22Rv1 (cell line): ENCODE results near the gene FOXI1.

Experiments used
- H3K27ac ChIP-seq: fragments of 450-650 bp; 2 replicates; pipeline ENCODE4 v1.5.1; 2017
- ZFX ChIP-seq: fragments of 450-650 bp; IDR thresholded peaks from 2 replicates; pipeline ENCODE4 v1.6.1; 2017; ENCODE audit warnings: antibody characterized with exemption, borderline replicate concordance
- TF ChIP-seq, protein P1 (sequence below): fragments of 450-650 bp; IDR thresholded peaks from 2 replicates; pipeline ENCODE4 v1.5.1; 2017; ENCODE audit warnings: mild to moderate bottlenecking

FOXI1 gene

DNA sequence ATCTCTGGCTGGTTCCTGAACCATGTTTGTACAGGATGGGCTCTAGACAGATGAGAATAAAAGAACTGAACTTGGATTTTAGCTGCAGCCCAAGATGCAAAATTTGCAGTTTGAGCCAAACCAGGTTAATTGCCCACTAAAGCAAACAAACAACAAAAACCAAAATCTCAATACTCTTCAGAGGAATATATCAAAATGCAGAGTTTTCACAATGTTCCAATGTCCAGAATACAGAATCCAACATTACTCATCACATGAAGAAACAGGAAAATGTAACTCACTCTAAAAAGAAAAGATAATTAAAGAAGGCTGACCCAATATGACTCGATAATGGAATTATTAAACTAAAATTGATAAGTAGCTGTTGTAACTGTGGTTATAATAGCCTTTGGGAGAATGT, 20.4 kb downstream of the FOXI1 start:
- no peak for TF ChIP-seq ZFX
- TF ChIP-seq, protein P1, sequence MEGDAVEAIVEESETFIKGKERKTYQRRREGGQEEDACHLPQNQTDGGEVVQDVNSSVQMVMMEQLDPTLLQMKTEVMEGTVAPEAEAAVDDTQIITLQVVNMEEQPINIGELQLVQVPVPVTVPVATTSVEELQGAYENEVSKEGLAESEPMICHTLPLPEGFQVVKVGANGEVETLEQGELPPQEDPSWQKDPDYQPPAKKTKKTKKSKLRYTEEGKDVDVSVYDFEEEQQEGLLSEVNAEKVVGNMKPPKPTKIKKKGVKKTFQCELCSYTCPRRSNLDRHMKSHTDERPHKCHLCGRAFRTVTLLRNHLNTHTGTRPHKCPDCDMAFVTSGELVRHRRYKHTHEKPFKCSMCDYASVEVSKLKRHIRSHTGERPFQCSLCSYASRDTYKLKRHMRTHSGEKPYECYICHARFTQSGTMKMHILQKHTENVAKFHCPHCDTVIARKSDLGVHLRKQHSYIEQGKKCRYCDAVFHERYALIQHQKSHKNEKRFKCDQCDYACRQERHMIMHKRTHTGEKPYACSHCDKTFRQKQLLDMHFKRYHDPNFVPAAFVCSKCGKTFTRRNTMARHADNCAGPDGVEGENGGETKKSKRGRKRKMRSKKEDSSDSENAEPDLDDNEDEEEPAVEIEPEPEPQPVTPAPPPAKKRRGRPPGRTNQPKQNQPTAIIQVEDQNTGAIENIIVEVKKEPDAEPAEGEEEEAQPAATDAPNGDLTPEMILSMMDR, result no peak
- no peak overlapping the region for H3K27ac ChIP-seq

DNA sequence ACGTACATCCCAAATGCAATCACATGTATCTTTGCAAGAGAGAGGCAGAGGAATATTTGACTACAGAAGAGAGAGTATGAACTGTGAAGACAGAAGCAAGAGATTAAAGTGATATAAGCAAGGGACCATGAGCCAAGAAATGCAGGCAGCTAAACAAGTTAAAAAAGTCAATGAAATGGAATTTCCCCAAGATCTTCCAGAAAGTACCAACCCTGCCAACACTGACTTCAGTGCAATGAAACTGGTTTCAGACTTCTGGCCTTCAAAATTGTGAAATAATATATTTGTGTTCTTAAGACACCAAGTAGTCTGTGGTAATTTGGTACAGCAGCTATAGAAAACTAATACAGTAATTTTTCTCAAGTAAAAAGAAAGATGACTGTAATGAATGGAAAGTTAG, 20.9 kb downstream of the FOXI1 start:
- H3K27ac ChIP-seq, result no peak overlapping the region
- no peak for TF ChIP-seq ZFX
- TF ChIP-seq, protein P1, result no peak

DNA sequence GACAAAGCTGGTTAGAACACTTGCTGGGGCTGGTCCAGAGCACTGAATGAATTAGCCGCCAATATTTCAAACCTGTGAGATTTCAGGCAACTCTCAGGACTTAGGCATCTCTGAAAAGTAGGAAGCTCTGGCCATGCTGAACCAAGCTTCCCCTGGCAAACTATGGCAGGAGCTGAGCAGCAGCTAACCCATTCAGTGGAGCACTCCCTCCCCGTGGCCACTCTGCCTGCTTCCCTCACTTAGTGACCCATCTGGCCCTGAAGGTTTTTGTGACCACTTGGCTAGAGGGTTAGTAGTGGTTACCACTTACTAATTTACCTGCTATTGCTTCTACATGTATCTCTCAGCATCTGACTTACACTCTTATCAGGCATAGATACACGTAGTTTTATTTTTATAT, 25.5 kb downstream of the FOXI1 start:
- TF ChIP-seq, protein P1, result no peak
- no peak for TF ChIP-seq ZFX
- H3K27ac ChIP-seq, result no peak overlapping the region

DNA sequence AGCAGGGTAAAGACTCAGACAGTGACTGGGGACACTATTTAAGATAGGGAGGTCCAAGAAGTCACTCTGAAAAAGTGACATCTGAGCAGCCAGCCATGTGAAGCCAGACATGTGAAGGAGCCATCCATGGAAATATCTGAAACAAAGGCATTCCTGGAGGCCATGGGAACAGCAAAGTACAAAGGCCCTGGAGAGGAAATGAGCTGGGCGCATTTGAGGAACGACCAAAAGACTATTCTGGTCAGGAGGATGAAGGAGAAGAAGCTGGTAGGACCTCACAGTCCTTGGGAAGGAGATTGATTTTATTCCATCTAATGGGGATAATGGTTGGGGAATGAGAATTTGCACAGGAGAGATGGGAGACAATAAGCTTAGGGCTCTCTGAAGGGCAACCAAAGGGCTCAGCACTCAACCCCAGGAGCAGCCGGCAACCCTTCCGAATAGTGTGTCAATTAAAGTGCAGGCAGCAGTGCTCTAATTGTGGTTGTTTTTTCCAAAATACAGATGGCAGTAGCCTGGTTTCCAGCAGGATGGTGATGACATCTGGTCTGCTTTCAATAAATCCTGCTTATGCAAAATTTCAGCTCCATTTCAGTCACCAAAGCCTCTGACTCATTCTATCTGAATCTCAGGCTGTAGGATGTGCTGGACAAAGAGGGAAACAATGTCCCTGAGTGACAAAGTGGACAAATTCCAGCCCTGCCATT, 26.7 kb downstream of the FOXI1 start:
- TF ChIP-seq, protein P1, result no peak
- TF ChIP-seq ZFX, result no peak
- no peak overlapping the region for H3K27ac ChIP-seq

DNA sequence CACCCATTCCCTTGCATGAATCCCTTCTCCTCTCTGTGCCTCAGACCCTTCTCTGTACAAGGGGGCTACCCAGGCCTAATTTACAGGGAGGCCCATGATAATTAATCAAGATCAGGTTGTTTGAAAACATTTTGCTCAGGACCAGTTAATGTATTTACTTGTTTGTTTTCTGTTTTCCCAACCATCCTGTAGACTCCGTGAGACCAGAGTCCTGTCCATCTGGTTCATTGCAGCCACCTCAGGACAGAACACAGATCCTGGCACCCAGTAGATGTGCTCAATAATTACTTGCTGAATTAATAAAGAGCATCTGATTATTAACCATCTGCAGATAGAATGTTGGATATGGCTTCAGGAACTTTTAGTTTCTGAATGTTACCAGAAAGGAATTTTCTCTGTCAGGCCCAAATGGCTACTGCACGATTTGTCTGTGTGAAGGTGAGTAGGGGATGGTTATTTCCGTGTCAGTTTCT, 27.3 kb downstream of the FOXI1 start:
- no peak overlapping the region for H3K27ac ChIP-seq
- TF ChIP-seq, protein P1, result no peak
- no peak for TF ChIP-seq ZFX

DNA sequence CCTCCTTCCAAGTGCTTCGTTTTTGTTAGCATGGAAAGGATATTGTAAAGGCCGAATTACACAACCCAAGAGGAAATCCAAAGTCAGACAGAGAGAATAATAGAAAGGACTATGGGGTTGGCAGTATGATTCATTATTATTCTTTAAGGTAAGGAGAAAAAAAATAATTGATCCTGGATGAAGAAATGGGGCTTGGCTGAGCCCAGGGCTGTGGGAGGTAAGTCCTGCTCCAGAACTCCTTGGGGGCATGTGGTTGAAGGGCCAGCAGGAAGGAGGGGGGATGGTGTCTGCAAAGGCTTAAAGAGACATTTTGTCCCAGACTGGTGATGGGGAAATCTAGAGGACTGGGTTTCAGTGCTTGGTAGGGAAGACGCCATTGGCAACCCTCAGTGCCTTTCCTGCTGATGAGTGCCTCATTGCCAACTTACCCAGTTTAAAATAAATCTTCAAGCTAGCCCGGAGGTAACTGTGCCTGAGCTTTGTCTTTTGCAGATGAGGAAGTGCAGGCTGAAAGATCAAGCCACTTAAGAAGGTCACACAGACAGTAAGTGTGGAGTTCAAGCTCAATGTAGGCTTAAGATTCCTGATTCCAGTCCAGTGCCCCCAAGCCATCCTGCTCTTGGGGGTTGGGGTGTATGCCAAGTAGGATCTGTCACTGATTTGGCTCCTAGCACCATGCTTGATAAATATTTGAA, 30.2 kb downstream of the FOXI1 start:
- TF ChIP-seq, protein P1, result no peak
- no peak overlapping the region for H3K27ac ChIP-seq

DNA sequence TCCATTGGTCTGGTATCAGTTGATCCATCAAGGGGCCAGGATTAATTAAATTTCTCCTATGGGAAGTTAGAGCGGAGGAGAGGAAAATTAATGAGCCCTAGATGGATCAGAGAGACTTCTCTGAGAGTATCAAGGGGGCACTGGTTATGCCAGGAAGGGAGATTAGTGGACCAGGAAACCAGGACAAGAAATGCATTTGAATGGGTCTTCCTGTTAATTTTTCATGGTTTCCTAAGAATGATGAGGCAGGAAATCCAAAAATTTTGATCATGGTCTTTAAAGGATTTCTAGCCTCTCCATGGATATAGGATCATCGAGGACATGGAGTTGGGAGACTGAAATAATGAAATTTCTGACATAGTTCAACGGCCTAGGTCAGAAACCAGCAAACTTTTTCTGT, 30.8 kb downstream of the FOXI1 start:
- no peak overlapping the region for H3K27ac ChIP-seq
- TF ChIP-seq ZFX, result no peak
- TF ChIP-seq, protein P1, result no peak
